Gastrocnemius medialis (tissue), 4 donors: ENCODE measurements around the gene GPER1.

ENCODE experiments used
- CTCF ChIP-seq, 5 experiments: fragments of 450-650 bp in 3 of 5; fragments of 200-600 bp in 2 of 5; sonication (generic) in 2 of 5; IDR thresholded peaks in 4 of 5; conservative IDR thresholded peaks in 1 of 5; 1 replicate in 4 of 5; 2 replicates in 1 of 5; pipeline ENCODE4 v1.5.1; 2016 to 2019; ENCODE audit warnings: antibody characterized with exemption in 5 of 5, mild to moderate bottlenecking in 3 of 5, moderate library complexity in 3 of 5
- POLR2A ChIP-seq, 2 donors: fragments of 450-650 bp; IDR thresholded peaks; one replicate each; pipeline ENCODE4 v1.6.1; 2017; ENCODE audit warnings: antibody characterized with exemption in 2 of 2, mild to moderate bottlenecking in 2 of 2, moderate library complexity in 2 of 2

- TF ChIP-seq CTCF (IDR thresholded peaks at IDR 0.05 in 4 of 5, conservative IDR thresholded peaks at IDR 0.05 in 1 of 5) (no peak), POLR2A (IDR thresholded peaks at IDR 0.05) (no peak)
Observed at GRCh38 chr7:1068013-1068412, 19.9 kb upstream of the GPER1 start.
